Measurements from ENCODE around the gene ADNP.

Gene ADNP

DNA sequence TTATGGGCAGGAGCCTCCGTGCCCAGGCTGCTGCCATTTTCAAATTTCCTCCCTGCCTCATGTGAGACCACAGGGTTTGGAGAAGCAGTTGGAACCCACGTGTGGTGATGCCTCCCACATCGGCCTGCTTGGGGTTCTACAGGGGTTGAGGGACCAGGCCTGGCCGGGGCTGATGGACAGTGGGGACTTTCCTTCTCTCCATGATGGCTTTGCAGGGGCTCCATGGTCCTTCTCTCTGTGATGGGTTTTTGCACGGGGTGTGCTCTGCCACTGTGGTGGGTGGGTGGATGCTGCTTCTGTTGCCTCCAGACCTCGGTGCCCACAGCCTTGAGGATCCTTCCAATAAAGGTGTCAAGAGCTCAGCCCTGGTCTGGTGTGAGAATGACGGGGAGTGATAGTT lies 54.4 kb downstream of the ADNP start:
- TF ChIP-seq EP300 (IDR thresholded peaks at IDR 0.05; ENCODE audit: borderline replicate concordance) (no peak), EGR1 (IDR thresholded peaks at IDR 0.05) (no peak), ZBTB7A (IDR thresholded peaks at IDR 0.05; ENCODE audit: low read depth) (no peak), CREB1 (IDR thresholded peaks at IDR 0.05; ENCODE audit: low read depth) (no peak), FOXM1 (IDR thresholded peaks at IDR 0.05; ENCODE audit: borderline replicate concordance, low read depth) (no peak)

DNA sequence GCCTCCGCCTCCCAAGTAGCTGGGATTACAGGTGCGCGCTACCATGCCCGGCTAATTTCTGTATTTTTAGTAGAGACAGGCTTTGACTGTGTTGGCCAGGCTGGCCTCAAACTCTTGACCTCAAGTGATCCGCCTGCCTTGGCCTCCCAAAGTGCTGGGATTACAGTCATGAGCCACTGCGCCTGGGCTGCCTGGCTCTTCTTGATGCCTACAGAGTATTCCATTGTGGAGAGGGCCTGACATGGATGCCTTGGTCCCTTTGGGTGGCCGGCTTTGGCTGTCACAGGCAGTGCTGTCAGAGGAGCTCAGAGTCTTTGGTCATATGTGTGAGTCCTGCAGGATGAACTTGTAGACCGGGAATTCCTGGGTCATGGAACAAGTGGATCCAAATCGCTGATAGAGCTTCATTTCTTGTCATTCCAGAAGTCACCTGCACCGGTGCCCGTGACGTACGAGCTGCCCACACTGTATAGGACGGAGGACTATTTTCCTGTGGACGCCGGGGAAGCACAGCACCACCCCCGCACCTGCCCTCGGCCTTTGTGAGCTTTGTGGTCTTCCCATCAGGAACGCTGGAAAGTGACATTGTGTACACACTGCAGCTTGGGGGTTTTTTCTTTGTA lies 55.1 kb downstream of the ADNP start:
- TF ChIP-seq EGR1 (IDR thresholded peaks at IDR 0.05) (no peak), NFIC (IDR thresholded peaks at IDR 0.05) (no peak), YY1 (IDR thresholded peaks at IDR 0.05; ENCODE audit: low read depth) (no peak), ZBTB7A (IDR thresholded peaks at IDR 0.05; ENCODE audit: low read depth) (no peak), FOXM1 (IDR thresholded peaks at IDR 0.05; ENCODE audit: borderline replicate concordance, low read depth) (no peak), RAD21 (IDR thresholded peaks at IDR 0.05; ENCODE audit: low read depth) (no peak), TCF12 (IDR thresholded peaks at IDR 0.05; ENCODE audit: low read depth) (no peak), CREB1 (IDR thresholded peaks at IDR 0.05; ENCODE audit: low read depth) (no peak), EP300 (IDR thresholded peaks at IDR 0.05; ENCODE audit: borderline replicate concordance) (no peak), TAF1 (IDR thresholded peaks at IDR 0.05; ENCODE audit: low read depth) (no peak), TEAD4 (IDR thresholded peaks at IDR 0.05) (no peak), CEBPB (IDR thresholded peaks at IDR 0.05) (no peak)
- TF ChIP-seq, protein P1, sequence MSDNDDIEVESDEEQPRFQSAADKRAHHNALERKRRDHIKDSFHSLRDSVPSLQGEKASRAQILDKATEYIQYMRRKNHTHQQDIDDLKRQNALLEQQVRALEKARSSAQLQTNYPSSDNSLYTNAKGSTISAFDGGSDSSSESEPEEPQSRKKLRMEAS (IDR thresholded peaks at IDR 0.05): no peak
- TF ChIP-seq, protein P2, sequence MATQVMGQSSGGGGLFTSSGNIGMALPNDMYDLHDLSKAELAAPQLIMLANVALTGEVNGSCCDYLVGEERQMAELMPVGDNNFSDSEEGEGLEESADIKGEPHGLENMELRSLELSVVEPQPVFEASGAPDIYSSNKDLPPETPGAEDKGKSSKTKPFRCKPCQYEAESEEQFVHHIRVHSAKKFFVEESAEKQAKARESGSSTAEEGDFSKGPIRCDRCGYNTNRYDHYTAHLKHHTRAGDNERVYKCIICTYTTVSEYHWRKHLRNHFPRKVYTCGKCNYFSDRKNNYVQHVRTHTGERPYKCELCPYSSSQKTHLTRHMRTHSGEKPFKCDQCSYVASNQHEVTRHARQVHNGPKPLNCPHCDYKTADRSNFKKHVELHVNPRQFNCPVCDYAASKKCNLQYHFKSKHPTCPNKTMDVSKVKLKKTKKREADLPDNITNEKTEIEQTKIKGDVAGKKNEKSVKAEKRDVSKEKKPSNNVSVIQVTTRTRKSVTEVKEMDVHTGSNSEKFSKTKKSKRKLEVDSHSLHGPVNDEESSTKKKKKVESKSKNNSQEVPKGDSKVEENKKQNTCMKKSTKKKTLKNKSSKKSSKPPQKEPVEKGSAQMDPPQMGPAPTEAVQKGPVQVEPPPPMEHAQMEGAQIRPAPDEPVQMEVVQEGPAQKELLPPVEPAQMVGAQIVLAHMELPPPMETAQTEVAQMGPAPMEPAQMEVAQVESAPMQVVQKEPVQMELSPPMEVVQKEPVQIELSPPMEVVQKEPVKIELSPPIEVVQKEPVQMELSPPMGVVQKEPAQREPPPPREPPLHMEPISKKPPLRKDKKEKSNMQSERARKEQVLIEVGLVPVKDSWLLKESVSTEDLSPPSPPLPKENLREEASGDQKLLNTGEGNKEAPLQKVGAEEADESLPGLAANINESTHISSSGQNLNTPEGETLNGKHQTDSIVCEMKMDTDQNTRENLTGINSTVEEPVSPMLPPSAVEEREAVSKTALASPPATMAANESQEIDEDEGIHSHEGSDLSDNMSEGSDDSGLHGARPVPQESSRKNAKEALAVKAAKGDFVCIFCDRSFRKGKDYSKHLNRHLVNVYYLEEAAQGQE (IDR thresholded peaks at IDR 0.05; ENCODE audit: low read depth): no peak
- TF ChIP-seq, protein P3, sequence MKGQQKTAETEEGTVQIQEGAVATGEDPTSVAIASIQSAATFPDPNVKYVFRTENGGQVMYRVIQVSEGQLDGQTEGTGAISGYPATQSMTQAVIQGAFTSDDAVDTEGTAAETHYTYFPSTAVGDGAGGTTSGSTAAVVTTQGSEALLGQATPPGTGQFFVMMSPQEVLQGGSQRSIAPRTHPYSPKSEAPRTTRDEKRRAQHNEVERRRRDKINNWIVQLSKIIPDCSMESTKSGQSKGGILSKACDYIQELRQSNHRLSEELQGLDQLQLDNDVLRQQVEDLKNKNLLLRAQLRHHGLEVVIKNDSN (IDR thresholded peaks at IDR 0.05): no peak

DNA sequence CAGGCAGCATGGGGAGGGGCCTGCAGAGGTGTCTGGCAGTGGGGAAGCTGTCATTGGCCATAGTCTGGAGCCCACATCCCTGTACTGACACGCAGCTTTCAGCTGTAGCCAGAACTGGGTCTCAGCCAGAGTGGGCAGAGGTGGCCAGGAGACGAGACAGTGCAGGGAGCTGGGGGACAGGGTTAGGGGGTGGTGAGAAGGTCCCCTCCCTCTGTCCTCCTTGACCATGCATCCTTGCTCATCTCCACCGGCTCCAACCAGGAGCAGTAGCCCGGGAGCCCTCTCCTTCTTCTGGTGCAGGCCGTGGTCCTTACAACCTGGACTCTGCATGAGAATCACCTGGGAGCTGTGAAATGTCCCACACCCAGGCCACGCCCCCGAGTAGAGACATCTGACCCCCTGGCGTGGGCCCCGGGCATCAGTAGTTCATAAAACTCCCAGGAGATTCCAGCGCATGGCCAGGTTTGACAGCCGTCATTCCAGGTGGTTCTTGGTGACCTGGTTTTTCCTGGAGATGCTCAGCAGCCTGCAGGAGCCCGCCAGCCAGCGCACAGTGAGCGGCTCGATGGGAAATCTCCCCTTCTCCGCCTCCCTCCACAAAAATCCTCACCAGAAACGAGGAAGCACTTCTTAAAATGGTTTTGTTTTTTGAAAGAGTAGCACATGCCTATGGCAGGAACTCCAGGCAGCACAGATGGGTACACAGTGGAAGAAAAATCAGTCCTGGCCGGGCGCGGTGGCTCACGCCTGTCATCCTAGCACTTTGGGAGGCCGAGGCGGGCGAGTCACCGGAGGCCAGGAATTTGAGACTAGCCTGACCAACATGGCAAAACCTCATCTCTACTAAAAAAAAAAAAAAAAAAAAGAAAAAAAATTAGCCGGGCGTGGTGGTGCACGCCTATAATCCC lies 56.2 kb downstream of the ADNP start:
- no peak for TF ChIP-seq NFIC (IDR thresholded peaks at IDR 0.05)
- TF ChIP-seq EP300 (IDR thresholded peaks at IDR 0.05; ENCODE audit: borderline replicate concordance): no peak
- TF ChIP-seq YY1 (IDR thresholded peaks at IDR 0.05; ENCODE audit: low read depth): no peak
- TF ChIP-seq, protein P3 (IDR thresholded peaks at IDR 0.05): no peak
- no peak for TF ChIP-seq RAD21 (IDR thresholded peaks at IDR 0.05; ENCODE audit: low read depth)

DNA sequence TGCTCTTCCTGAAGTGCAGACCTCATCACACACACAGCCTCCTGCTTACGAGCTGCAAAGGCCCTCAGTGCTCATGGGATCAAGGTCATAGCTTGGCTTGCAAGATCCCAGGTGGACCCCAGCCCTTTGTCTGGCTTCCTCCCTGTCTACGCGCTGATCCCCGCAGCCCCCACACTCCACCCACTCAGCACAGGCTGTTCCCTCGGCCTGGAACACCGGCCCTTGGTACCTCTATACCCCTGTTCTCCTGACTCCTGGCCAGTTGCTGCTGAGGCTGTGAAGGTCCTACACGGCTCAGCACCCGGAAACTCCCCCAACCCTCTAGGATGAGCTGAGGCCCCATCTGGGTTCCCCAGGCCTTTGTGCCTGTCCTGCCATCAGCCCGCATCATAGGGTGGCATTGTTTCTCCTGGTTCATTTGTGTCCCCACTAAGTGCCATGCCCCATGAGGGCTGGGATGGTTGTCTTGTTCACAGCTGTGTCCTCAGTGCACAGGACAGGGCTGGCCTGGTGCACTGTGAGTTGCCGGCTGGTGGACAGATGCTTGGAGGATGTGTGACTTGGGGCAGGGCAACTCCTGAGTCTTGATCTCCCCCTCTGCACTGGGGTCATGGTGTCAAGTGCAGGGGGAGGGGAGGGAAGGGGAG lies 57.0 kb downstream of the ADNP start:
- TF ChIP-seq NFIC (IDR thresholded peaks at IDR 0.05) (no peak), TAF1 (IDR thresholded peaks at IDR 0.05; ENCODE audit: low read depth) (no peak), FOXM1 (IDR thresholded peaks at IDR 0.05; ENCODE audit: borderline replicate concordance, low read depth) (no peak), RAD21 (IDR thresholded peaks at IDR 0.05; ENCODE audit: low read depth) (no peak), EP300 (IDR thresholded peaks at IDR 0.05; ENCODE audit: borderline replicate concordance) (no peak), CREB1 (IDR thresholded peaks at IDR 0.05; ENCODE audit: low read depth) (no peak), TCF12 (IDR thresholded peaks at IDR 0.05; ENCODE audit: low read depth) (no peak), CEBPB (IDR thresholded peaks at IDR 0.05) (no peak), YY1 (IDR thresholded peaks at IDR 0.05; ENCODE audit: low read depth) (no peak)
- TF ChIP-seq, protein P3 (IDR thresholded peaks at IDR 0.05): no peak

DNA sequence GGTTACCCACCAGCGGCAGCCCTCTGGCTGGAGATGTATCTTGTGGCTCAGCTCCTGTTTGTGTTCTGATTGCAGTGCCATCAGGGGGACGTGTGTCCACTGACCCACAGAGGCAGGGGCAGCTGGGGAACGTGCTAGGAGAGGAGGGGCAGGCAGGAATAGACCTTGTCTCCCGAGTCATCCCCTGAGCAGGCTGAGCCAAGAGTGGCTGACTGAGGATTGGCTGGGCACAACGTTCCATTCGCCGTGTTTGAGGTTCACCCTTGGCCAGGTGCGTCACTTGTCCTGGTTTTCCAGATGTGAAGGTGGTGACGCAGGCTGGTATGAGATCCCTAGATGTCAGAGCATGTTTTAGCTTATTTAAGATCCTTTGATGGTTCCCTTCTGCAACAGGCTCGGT lies 57.7 kb downstream of the ADNP start:
- TF ChIP-seq, protein P2 (IDR thresholded peaks at IDR 0.05; ENCODE audit: low read depth): no peak

Measured in Ishikawa (cell line).